Liver (tissue), 9 donors: ENCODE data around the gene AMOTL1. TPM values are rescaled to one million over a fixed set of nuclear protein-coding genes. Genes with fewer than 3 reads are reported as not detected.

ENCODE experiments used
- DNase-seq: peaks from one replicate; pipeline ENCODE4 v3.0.0-alpha.2; 2017; ENCODE audit warnings: low spot score
- H3K27ac ChIP-seq, 2 donors: one replicate each; pipeline ENCODE4 v1.7.0; 2013; ENCODE audit warnings: inconsistent platforms in 2 of 2, low read length in 2 of 2, control low read depth in 1 of 2, low read depth in 1 of 2, mild to moderate bottlenecking in 1 of 2
- H3K27me3 ChIP-seq, 4 donors: one replicate each; pipeline versions ENCODE4 v1.6.1 to v1.7.0; 2013; ENCODE audit warnings: low read length in 3 of 4, inconsistent platforms in 1 of 4, mild to moderate bottlenecking in 1 of 4, moderate library complexity in 1 of 4; ENCODE audit not compliant: control insufficient read depth in 4 of 4, insufficient read depth in 4 of 4
- H3K36me3 ChIP-seq, 4 donors: one replicate each; pipeline versions ENCODE4 v1.6.1 to v1.7.0; 2013; ENCODE audit warnings: low read length in 3 of 4, mild to moderate bottlenecking in 3 of 4, low read depth in 1 of 4, moderate library complexity in 1 of 4; ENCODE audit not compliant: control insufficient read depth in 4 of 4, insufficient read depth in 3 of 4
- H3K4me1 ChIP-seq, 4 donors: one replicate each; pipeline versions ENCODE4 v1.6.1 to v1.7.0; 2013; ENCODE audit warnings: low read length in 3 of 4, mild to moderate bottlenecking in 3 of 4, moderate library complexity in 1 of 4; ENCODE audit not compliant: control insufficient read depth in 4 of 4, insufficient read depth in 4 of 4
- H3K4me3 ChIP-seq, 3 donors: one replicate each; pipeline versions ENCODE4 v1.6.1 to v1.7.0; 2013; ENCODE audit warnings: low read length in 3 of 3, control low read depth in 1 of 3, low read depth in 1 of 3, mild to moderate bottlenecking in 1 of 3
- H3K9ac ChIP-seq, 2 donors: one replicate each; pipeline ENCODE4 v1.7.0; 2013; ENCODE audit warnings: low read length in 2 of 2, mild to moderate bottlenecking in 2 of 2, moderate library complexity in 2 of 2, control low read depth in 1 of 2, low read depth in 1 of 2
- H3K9me3 ChIP-seq, 4 donors: one replicate each; pipeline versions ENCODE4 v1.6.1 to v1.7.0; 2013; ENCODE audit warnings: low read length in 3 of 4; ENCODE audit not compliant: control insufficient read depth in 4 of 4
- EGR1 ChIP-seq, 2 donors: IDR thresholded peaks; 2 replicates each; pipeline ENCODE4 v1.6.1; 2016 to 2018; ENCODE audit warnings: antibody characterized with exemption in 2 of 2, low read depth in 2 of 2
- FOXA1 ChIP-seq: IDR thresholded peaks from 2 replicates; pipeline ENCODE4 v1.6.1; 2016; ENCODE audit warnings: antibody characterized with exemption
- FOXA2 ChIP-seq: IDR thresholded peaks from 2 replicates; pipeline ENCODE4 v1.6.1; 2016; ENCODE audit warnings: antibody characterized with exemption
- GABPA ChIP-seq, 2 donors: IDR thresholded peaks in 1 of 2; conservative IDR thresholded peaks in 1 of 2; 2 replicates each; pipeline ENCODE4 v1.6.1; 2016; ENCODE audit warnings: antibody characterized with exemption in 2 of 2, mild to moderate bottlenecking in 1 of 2, moderate library complexity in 1 of 2
- HNF4A ChIP-seq, 2 donors: conservative IDR thresholded peaks; 2 replicates each; pipeline ENCODE4 v1.6.1; 2016; ENCODE audit warnings: antibody characterized with exemption in 2 of 2, mild to moderate bottlenecking in 2 of 2
- HNF4G ChIP-seq: IDR thresholded peaks from 2 replicates; pipeline ENCODE4 v1.6.1; 2016; ENCODE audit warnings: antibody characterized with exemption
- JUND ChIP-seq, 2 donors: IDR thresholded peaks; 2 replicates each; pipeline ENCODE4 v1.6.1; 2016; ENCODE audit warnings: antibody characterized with exemption in 2 of 2
- MAX ChIP-seq: IDR thresholded peaks from 2 replicates; pipeline ENCODE4 v1.6.1; 2016; ENCODE audit warnings: antibody characterized with exemption
- NR2F2 ChIP-seq: IDR thresholded peaks from 2 replicates; pipeline ENCODE4 v1.6.1; 2016; ENCODE audit warnings: antibody characterized with exemption
- RAD21 ChIP-seq, 2 donors: IDR thresholded peaks; 2 replicates each; pipeline ENCODE4 v1.6.1; 2016; ENCODE audit warnings: antibody characterized with exemption in 2 of 2, mild to moderate bottlenecking in 2 of 2
- RXRA ChIP-seq, 2 donors: IDR thresholded peaks; 2 replicates each; pipeline ENCODE4 v1.6.1; 2017 to 2018; ENCODE audit warnings: antibody characterized with exemption in 2 of 2, mild to moderate bottlenecking in 1 of 2
- SP1 ChIP-seq: IDR thresholded peaks from 2 replicates; pipeline ENCODE4 v1.6.1; 2018; ENCODE audit warnings: antibody characterized with exemption, mild to moderate bottlenecking
- TAF1 ChIP-seq: conservative IDR thresholded peaks from 2 replicates; pipeline ENCODE4 v1.6.1; 2016; ENCODE audit warnings: antibody characterized with exemption, mild to moderate bottlenecking
- YY1 ChIP-seq: IDR thresholded peaks from 2 replicates; pipeline ENCODE4 v1.6.1; 2016; ENCODE audit warnings: antibody characterized with exemption, mild to moderate bottlenecking
- WGBS: extraction: QIAGEN DNeasy Blood & Tissue Kit; methylation state at CpG from one replicate; pipeline ENCODE4 v1.1.7; 2013; 5-methylcytosine and 5-hydroxymethylcytosine counted together
- polyA plus RNA-seq, 2 donors: library from polyadenylated mRNA; stranded (reverse) in 1 of 2; unstranded in 1 of 2; fragments of 200-250 nt in 1 of 2; fragments of >200 nt in 1 of 2; fragmentation: Nextera tagmentation in 1 of 2; extraction: Ambion mirVana in 1 of 2; gene quantifications; one replicate each; pipeline versions ENCODE4 v1.2.1 to v1.2.3, GENCODE V29; 2013 to 2015
- total RNA-seq, 2 donors: library from RNA; depleted of rRNA; stranded (reverse); fragments of >200 nt; gene quantifications; one replicate each; pipeline ENCODE4 v1.2.3, GENCODE V29; 2014
- TF ChIP-seq, protein P1 (sequence below): fragments of 150-350 bp; IDR thresholded peaks from 2 replicates; pipeline ENCODE4 v1.5.1; 2017; ENCODE audit warnings: improper control_type of control experiment, low read depth, low read length; ENCODE audit not compliant: missing input control
- TF ChIP-seq, protein P2 (sequence below): IDR thresholded peaks from 2 replicates; pipeline ENCODE4 v1.6.1; 2016; ENCODE audit warnings: antibody characterized with exemption, mild to moderate bottlenecking
- TF ChIP-seq, protein P3 (sequence below): IDR thresholded peaks from 2 replicates; pipeline ENCODE4 v1.6.1; 2016; ENCODE audit warnings: antibody characterized with exemption
- TF ChIP-seq, protein P4 (sequence below): IDR thresholded peaks from 2 replicates; pipeline ENCODE4 v1.6.1; 2016; ENCODE audit warnings: antibody characterized with exemption
- donor health status: healthy.
- donor health status: healthy.
- donor health status: healthy.
- donor health status: healthy.
- donor health status: healthy.

AMOTL1 gene
- total and polyA plus RNA-seq, 4 donors: 2.2 to 29.5 (median 7.2) TPM

- no peak overlapping the region for H3K4me3 ChIP-seq
- no peak for DNase-seq
- no peak overlapping the region for H3K27ac ChIP-seq
- H3K4me1 ChIP-seq: peaks cover 3 to 10% (median 8%) of the 10 kb centered on the region in 4 donors
- H3K27me3 ChIP-seq: no peaks in the 10 kb centered on the region
- H3K9ac ChIP-seq: no peak overlapping the region
- H3K9me3 ChIP-seq: no peaks in the 10 kb centered on the region
- WGBS: 74% methylated on average over 2 of the region's 2 CpGs
- H3K36me3 ChIP-seq: peaks cover 0 to 2% (median 0%) of the 10 kb centered on the region in 4 donors
- no peak for TF ChIP-seq HNF4A (conservative IDR thresholded peaks at IDR 0.05)
- TF ChIP-seq, protein P1, sequence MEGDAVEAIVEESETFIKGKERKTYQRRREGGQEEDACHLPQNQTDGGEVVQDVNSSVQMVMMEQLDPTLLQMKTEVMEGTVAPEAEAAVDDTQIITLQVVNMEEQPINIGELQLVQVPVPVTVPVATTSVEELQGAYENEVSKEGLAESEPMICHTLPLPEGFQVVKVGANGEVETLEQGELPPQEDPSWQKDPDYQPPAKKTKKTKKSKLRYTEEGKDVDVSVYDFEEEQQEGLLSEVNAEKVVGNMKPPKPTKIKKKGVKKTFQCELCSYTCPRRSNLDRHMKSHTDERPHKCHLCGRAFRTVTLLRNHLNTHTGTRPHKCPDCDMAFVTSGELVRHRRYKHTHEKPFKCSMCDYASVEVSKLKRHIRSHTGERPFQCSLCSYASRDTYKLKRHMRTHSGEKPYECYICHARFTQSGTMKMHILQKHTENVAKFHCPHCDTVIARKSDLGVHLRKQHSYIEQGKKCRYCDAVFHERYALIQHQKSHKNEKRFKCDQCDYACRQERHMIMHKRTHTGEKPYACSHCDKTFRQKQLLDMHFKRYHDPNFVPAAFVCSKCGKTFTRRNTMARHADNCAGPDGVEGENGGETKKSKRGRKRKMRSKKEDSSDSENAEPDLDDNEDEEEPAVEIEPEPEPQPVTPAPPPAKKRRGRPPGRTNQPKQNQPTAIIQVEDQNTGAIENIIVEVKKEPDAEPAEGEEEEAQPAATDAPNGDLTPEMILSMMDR: no peak
- TF ChIP-seq YY1: no peak
- no peak for TF ChIP-seq JUND (IDR thresholded peaks at IDR 0.05)
- no peak for TF ChIP-seq FOXA1
- no peak for TF ChIP-seq HNF4G
- TF ChIP-seq, protein P2, sequence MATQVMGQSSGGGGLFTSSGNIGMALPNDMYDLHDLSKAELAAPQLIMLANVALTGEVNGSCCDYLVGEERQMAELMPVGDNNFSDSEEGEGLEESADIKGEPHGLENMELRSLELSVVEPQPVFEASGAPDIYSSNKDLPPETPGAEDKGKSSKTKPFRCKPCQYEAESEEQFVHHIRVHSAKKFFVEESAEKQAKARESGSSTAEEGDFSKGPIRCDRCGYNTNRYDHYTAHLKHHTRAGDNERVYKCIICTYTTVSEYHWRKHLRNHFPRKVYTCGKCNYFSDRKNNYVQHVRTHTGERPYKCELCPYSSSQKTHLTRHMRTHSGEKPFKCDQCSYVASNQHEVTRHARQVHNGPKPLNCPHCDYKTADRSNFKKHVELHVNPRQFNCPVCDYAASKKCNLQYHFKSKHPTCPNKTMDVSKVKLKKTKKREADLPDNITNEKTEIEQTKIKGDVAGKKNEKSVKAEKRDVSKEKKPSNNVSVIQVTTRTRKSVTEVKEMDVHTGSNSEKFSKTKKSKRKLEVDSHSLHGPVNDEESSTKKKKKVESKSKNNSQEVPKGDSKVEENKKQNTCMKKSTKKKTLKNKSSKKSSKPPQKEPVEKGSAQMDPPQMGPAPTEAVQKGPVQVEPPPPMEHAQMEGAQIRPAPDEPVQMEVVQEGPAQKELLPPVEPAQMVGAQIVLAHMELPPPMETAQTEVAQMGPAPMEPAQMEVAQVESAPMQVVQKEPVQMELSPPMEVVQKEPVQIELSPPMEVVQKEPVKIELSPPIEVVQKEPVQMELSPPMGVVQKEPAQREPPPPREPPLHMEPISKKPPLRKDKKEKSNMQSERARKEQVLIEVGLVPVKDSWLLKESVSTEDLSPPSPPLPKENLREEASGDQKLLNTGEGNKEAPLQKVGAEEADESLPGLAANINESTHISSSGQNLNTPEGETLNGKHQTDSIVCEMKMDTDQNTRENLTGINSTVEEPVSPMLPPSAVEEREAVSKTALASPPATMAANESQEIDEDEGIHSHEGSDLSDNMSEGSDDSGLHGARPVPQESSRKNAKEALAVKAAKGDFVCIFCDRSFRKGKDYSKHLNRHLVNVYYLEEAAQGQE: no peak
- TF ChIP-seq FOXA2: no peak
- TF ChIP-seq NR2F2: no peak
- no peak for TF ChIP-seq SP1
- TF ChIP-seq EGR1 (IDR thresholded peaks at IDR 0.05; ENCODE audit: low read depth in 2 of 2): no peak
- no peak for TF ChIP-seq RAD21 (IDR thresholded peaks at IDR 0.05)
- TF ChIP-seq, protein P3, sequence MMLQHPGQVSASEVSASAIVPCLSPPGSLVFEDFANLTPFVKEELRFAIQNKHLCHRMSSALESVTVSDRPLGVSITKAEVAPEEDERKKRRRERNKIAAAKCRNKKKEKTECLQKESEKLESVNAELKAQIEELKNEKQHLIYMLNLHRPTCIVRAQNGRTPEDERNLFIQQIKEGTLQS: no peak
- TF ChIP-seq RXRA (IDR thresholded peaks at IDR 0.05): no peak
- TF ChIP-seq, protein P4, sequence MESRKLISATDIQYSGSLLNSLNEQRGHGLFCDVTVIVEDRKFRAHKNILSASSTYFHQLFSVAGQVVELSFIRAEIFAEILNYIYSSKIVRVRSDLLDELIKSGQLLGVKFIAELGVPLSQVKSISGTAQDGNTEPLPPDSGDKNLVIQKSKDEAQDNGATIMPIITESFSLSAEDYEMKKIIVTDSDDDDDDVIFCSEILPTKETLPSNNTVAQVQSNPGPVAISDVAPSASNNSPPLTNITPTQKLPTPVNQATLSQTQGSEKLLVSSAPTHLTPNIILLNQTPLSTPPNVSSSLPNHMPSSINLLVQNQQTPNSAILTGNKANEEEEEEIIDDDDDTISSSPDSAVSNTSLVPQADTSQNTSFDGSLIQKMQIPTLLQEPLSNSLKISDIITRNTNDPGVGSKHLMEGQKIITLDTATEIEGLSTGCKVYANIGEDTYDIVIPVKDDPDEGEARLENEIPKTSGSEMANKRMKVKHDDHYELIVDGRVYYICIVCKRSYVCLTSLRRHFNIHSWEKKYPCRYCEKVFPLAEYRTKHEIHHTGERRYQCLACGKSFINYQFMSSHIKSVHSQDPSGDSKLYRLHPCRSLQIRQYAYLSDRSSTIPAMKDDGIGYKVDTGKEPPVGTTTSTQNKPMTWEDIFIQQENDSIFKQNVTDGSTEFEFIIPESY: no peak
- no peak for TF ChIP-seq GABPA (IDR thresholded peaks at IDR 0.05 in 1 of 2, conservative IDR thresholded peaks at IDR 0.05 in 1 of 2)
- TF ChIP-seq TAF1: no peak
- no peak for TF ChIP-seq MAX
These were observed 3.2 kb downstream of the AMOTL1 start for GRCh38 chr11:94771390-94771789.
